ENCODE results near the gene NFATC4.

Gene NFATC4

GRCh38 chr14:24411443-24412389, 43.7 kb downstream of the NFATC4 start:
- DNase-seq: peak in 4 of 6 experiments; percentile 1 to 16 (median 9)

GRCh38 chr14:24414077-24414476, 46.1 kb downstream of the NFATC4 start:
- DNase-seq: no peak

DNA sequence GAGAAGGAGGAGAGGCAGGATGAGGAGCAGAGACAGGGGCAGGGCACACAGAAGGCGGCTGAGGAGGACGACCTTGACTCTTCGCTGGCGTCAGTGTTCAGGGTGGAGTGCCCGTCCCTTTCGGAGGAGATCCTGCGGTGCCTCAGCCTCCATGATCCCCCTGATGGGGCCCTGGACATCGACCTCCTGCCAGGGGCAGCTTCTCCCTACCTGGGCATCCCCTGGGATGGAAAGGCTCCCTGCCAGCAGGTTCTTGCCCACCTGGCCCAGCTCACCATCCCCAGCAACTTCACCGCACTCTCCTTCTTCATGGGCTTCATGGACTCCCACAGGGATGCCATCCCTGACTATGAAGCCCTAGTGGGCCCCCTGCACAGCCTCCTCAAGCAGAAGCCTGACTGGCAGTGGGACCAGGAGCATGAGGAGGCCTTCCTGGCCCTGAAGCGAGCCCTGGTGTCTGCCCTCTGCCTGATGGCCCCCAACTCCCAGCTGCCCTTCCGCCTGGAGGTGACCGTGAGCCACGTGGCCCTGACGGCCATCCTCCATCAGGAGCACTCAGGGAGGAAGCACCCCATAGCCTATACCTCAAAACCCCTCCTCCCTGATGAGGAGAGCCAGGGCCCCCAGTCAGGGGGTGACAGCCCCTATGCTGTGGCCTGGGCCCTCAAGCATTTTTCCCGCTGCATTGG, 46.9 kb downstream of the NFATC4 start:
- no peak for DNase-seq

DNA sequence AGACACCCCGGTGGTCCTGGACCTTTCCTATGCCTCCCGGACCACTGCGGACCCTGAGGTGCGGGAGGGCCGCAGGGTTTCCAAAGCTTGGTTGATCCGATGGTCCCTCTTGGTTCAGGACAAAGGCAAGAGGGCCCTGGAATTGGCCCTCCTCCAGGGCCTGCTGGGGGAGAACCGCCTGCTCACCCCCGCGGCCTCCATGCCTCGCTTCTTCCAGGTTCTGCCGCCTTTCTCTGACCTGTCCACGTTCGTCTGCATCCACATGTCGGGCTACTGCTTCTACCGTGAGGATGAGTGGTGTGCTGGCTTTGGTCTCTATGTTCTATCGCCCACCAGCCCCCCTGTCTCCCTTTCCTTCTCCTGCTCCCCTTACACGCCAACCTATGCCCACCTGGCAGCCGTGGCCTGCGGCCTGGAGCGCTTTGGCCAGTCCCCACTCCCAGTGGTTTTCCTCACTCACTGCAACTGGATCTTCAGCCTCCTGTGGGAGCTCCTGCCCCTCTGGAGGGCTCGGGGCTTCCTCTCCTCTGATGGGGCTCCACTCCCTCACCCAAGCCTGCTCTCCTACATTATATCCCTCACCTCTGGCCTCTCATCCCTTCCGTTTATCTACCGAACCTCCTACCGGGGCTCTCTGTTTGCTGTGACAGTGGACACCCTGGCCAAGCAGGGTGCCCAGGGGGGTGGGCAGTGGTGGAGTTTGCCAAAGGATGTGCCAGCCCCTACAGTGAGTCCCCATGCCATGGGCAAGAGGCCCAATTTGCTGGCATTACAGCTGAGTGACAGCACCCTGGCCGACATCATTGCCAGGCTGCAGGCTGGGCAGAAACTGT, 47.7 kb downstream of the NFATC4 start:
- no peak for DNase-seq

GRCh38 chr14:24416254-24416931, 48.4 kb downstream of the NFATC4 start:
- no peak for DNase-seq

DNA sequence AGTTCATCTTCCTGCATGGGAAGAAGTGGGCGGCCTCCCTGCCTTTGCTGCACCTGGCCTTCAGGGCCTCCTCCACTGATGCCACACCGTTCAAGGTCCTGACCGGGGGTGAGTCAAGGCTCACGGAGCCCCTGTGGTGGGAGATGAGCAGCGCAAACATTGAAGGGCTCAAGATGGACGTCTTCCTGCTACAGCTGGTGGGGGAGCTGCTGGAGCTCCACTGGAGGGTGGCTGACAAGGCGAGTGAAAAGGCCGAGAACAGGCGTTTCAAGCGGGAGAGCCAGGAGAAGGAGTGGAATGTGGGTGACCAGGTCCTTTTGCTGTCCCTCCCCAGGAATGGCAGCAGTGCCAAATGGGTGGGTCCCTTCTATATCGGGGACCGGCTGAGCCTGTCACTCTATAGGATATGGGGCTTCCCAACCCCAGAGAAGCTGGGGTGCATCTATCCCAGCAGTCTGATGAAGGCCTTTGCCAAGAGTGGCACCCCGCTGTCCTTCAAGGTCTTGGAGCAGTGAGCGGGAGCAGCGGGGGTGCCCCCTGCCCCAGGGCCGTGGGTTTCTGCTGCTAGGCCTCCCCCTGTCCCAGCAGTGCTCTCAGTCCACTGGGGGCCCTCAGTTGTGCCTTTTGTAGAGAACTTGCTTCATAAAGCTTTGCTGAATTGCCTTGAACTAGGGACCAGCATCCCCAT, 49.1 kb downstream of the NFATC4 start:
- no peak for DNase-seq

- DNase-seq: no peak
These were observed 50.0 kb downstream of the NFATC4 start for GRCh38 chr14:24417832-24418491.

DNA sequence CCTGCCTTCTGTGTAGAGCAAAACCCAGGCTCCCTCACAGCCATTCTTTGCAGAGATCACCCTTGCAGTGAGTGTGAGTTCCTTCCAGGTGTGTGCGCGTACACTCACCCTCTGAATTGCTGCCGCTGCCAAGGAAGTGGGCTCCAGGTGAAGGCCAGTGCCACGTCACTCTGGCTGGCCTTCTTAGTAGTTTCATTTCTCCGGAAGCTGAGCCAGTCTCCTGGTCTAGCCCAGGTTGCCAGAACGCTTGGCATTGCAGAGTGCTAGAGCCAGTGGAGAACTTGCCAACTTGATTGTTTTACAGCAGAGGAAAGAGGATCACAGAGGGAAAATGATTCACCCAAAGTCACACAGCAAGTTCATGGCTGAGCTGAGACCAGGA, 50.5 kb downstream of the NFATC4 start:
- DNase-seq: no peak

- no peak for DNase-seq
These were observed 54.3 kb downstream of the NFATC4 start for GRCh38 chr14:24422261-24422660.

DNA sequence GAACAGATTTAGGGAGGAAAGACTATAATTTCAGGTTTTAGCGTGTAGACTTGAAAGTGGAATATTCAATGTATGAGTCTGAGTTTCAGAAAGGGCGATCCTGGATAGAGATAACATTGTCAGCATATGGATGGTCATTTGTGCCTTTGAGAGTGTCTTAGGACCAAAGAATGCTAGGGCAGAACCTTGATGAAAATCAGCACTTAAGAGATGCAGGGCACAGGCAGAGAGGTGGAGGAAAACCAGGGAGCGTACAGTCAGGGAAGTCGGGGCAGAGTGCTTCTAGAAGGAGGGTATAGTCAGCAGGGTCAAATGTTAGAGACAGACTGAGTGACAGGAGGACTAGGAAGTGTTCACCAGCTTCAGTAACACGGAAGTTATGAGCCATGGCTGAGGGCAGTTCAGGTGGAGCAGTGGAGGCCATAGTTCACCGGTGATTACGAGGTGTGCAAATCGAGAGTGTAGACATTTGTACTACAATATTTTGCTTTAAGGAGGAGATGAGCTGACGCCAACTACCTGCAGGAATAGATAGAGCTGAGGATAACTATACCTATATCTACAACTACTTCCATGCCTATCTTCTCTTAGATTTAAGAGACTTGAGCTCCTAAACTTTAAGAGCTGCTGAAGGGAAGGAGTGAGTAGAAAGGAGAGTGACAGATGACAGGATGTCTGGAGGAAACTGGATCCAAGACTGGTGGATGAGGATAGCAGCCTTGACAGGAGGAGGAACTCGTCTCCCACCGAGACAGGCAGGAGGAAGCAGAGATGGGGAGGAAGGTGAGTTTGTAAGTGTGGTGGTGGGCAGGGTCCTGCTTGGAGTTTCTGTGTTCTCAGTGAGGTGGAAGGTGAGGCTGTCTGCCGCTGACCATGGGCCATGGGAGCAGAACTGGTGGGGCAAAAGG, 55.0 kb downstream of the NFATC4 start:
- DNase-seq: no peak

DNA sequence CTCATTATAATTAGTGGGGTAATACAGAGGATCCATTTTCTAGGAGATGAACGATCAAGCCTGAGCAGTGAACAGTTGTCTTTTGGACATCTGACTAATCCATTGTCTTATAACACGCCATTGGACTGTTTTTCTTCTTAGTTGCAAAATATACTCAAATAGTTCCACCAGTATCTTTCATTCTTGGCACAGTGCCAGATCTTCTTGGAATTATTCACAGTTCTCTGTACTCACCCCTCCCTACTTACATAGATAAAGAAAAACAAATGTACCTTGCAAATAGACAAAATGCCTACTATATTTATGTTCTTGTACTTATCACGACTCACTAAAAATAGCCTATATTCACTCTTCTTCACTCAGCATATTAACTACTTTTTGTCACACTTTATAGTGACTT, 57.7 kb downstream of the NFATC4 start:
- DNase-seq: peak in 1 of 6 experiments; percentile 9

GRCh38 chr14:24426150-24426911, 58.3 kb downstream of the NFATC4 start:
- no peak for DNase-seq

GRCh38 chr14:24426912-24427536, 59.0 kb downstream of the NFATC4 start:
- DNase-seq: peak in 4 of 6 experiments; percentile 16 to 40 (median 20)

DNA sequence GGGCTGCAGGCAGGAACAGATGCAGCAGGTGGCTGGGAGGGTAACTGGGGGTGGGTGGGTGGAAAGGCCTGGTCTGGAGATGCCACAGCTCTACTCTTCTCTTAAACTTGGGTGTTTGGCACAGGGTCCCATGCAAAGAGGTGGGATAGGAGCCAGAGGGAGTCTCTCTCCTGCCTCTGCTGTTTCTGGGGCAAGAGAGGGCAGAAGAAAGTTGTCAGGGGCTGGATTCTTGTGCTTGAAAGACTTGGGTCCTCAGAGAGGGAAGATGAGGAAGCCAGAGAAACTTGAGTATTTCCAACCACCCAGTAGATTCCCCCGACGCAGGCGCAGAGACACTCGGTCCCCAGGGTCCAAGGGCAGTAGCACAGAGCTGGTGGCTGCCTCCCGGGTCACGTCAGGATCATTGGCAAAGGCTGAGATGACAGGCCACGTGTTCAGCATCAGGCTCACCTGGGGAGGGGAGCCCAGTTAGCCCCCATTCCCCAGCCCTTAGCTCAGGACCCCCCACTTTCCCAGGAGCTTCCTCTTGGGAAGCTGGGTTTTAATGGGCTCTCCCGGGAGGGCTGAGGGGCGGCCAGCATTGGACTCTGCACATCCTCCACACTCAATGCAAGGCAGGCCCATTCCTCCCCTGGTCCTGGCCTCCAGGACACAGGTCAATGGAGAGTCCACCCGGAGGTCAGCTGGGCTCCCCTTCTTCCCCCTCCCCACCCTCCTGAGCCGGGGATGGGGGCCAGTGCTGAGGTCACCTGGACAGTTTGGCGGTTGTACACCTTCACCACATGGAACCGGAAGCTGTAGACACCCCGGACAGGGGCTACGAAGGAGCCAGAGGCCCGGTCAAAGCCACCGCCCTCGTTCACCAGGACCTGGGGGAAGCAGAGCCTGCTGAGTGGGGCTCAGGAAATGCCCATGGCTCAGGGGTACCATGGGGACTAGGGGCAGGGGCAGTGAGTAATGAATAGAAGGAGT, 59.8 kb downstream of the NFATC4 start:
- no peak for DNase-seq

- no peak for DNase-seq
These were observed 60.8 kb downstream of the NFATC4 start for GRCh38 chr14:24428628-24429394.

All from stimulated activated naive CD4-positive, alpha-beta T cell (primary cell).